ENCODE measurements around the gene CHRNA9. TPM values are rescaled to one million over a fixed set of nuclear protein-coding genes. Genes with fewer than 3 reads are reported as not detected.

The CHRNA9 gene
- total and polyA plus RNA-seq, 3 experiments from 2014 or later, result 0.11 to 0.14 TPM; not detected in 1

DNA sequence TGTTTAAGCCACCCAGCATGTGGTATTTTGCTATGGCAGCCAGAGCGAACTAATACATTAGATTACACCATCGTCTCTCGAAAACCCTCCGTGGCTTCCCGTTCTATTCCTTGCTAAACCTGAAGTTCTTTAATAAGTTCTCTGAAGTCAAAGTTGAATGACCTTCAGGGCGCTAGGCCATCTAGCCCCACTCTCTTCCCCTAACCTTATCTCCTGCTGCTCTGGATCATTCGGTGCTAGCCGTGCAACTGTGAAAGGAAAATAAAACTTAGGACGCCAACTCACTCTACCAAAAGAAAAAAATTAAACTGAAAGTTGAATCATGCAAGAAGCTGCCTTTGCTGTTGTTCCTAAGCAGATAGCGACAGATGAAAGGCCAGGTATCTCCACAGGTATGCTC is 40.0 kb downstream of the CHRNA9 start:
- Mint-ChIP-seq H3K36me3 (no peaks in the 10 kb centered on the region), H3K9me3 (no peaks in the 10 kb centered on the region), H3K4me3 (no peak overlapping the region), H3K27me3 (peaks cover 3 to 4% of the 10 kb centered on the region in 2 donors), H3K4me1 (no peaks in the 10 kb centered on the region), H3K27ac (no peak overlapping the region)
- H3K9me3 ChIP-seq (ENCODE audit: low read length), result no peaks in the 10 kb centered on the region
- no peaks in the 10 kb centered on the region for H3K36me3 ChIP-seq (ENCODE audit: insufficient read depth, low read length)
- H3K4me3 ChIP-seq (ENCODE audit: low read length), result no peak overlapping the region
- no peak overlapping the region for H3K27ac ChIP-seq (ENCODE audit: low read depth, low read length)
- no peaks in the 10 kb centered on the region for H3K4me1 ChIP-seq (ENCODE audit: insufficient read depth, low read length)
- no peak for DNase-seq
- H3K27me3 ChIP-seq (ENCODE audit: insufficient read depth, low read length, poor library complexity, severe bottlenecking), result no peaks in the 10 kb centered on the region
- ChIA-PET CTCF (no interaction called here), POLR2A (no interaction called here)

DNA sequence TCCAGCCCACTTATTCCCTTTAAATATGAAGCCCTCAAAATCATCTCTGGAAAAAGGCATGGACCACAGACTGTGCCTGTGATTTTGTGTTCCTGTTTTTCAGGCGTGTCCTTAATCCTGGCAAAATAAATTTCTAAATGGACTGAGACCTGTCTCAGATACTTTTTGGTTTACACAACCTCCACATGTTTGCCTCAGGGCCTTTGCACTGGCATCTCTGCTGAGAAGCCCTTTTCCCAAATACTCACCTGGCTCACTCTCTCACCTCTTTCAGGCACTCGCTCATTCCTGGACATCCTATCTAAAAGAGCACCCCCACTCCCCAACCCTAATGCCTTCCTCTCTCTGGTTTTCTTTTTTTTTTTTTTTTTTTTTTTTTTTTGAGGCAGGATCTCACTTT is 40.5 kb downstream of the CHRNA9 start:
- ChIA-PET POLR2A (no interaction called here), CTCF (no interaction called here)
- no peak overlapping the region for H3K4me3 ChIP-seq (ENCODE audit: low read length)
- Mint-ChIP-seq H3K27me3 (peaks cover 3 to 4% of the 10 kb centered on the region in 2 donors), H3K4me3 (no peak overlapping the region), H3K4me1 (no peaks in the 10 kb centered on the region), H3K36me3 (no peaks in the 10 kb centered on the region), H3K9me3 (no peaks in the 10 kb centered on the region), H3K27ac (no peak overlapping the region)
- H3K27ac ChIP-seq (ENCODE audit: low read depth, low read length), result no peak overlapping the region
- H3K4me1 ChIP-seq (ENCODE audit: insufficient read depth, low read length), result no peaks in the 10 kb centered on the region
- no peaks in the 10 kb centered on the region for H3K27me3 ChIP-seq (ENCODE audit: insufficient read depth, low read length, poor library complexity, severe bottlenecking)
- DNase-seq, result no peak
- H3K9me3 ChIP-seq (ENCODE audit: low read length), result no peaks in the 10 kb centered on the region
- no peaks in the 10 kb centered on the region for H3K36me3 ChIP-seq (ENCODE audit: insufficient read depth, low read length)

DNA sequence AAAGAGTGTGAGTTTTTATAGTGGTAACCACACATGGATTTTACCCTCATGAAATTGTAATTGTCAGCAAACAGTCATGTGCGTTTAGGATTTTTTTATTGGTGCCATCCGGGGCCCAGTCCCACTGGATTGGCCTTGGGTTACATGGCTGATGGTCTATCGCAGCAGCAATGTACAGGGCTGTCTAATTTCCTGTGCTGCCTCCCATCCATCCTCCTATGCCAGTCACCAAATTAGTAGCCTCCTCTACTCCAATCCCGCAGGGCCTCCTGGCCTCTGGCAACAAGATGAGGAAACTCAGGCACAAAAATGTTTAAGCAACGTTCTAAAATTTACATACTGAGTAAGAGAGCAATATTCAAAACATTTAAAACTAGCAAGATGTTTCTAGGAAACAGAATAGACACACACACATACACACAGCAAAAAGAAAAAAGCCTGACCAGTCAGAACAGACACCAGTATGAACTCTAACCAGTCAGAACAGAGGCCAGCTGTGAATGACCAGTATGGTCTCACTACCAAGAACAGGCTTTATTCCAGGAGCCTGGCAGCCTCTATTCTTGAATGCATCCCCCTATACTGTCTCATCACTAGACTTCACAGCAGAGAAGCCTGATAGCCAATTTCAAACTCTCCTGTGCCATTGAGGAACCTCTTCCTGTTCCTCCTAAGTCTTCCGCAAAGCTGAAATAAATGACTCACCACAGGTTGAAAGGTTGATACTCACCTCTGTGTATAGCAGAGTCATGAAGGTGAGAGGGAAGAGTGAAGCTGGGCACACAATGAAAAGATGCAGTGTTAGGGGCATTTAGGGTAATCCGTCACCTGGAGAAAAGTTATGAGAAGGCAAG is 42.6 kb downstream of the CHRNA9 start:
- Histone ChIP-seq H3K27ac (ENCODE audit: low read depth, low read length) (no peak overlapping the region), H3K4me1 (ENCODE audit: insufficient read depth, low read length) (no peaks in the 10 kb centered on the region), H3K4me3 (ENCODE audit: low read length) (no peak overlapping the region), H3K27me3 (ENCODE audit: insufficient read depth, low read length, poor library complexity, severe bottlenecking) (no peaks in the 10 kb centered on the region), H3K9me3 (ENCODE audit: low read length) (no peaks in the 10 kb centered on the region), H3K36me3 (ENCODE audit: insufficient read depth, low read length) (no peaks in the 10 kb centered on the region)
- CTCF ChIA-PET, result no interaction called here
- no peak overlapping the region for H3K27ac Mint-ChIP-seq
- no peaks in the 10 kb centered on the region for H3K4me1 Mint-ChIP-seq
- peaks cover 4 to 9% of the 10 kb centered on the region in 2 donors for H3K27me3 Mint-ChIP-seq
- H3K4me3 Mint-ChIP-seq, result no peak overlapping the region
- POLR2A ChIA-PET, result no interaction called here
- H3K36me3 Mint-ChIP-seq, result no peaks in the 10 kb centered on the region
- H3K9me3 Mint-ChIP-seq, result no peaks in the 10 kb centered on the region
- DNase-seq, result no peak

DNA sequence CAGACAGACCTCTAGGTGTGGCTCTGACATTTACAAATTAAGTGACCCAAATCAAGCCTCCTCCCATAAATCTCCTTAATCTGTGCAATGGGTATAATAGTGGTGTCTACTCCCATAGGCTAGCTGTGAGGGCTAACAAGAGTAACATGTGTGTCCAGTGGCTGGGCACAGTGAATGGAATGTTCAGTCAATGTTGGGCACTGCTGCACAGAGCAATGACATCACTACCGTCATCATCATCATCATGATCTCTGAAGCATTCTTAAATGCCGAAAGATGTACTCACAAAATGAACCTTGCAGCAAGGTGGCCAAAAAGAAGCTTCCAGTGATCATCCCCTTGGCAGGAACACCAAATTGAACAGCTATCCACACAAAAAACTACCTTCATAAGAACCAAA is 43.5 kb downstream of the CHRNA9 start:
- H3K27me3 Mint-ChIP-seq, result peaks cover 4 to 9% of the 10 kb centered on the region in 2 donors
- CTCF ChIA-PET, result no interaction called here
- H3K27me3 ChIP-seq (ENCODE audit: insufficient read depth, low read length, poor library complexity, severe bottlenecking), result no peaks in the 10 kb centered on the region
- POLR2A ChIA-PET, result no interaction called here
- no peak overlapping the region for H3K27ac ChIP-seq (ENCODE audit: low read depth, low read length)
- no peak overlapping the region for H3K4me3 Mint-ChIP-seq
- no peaks in the 10 kb centered on the region for H3K9me3 Mint-ChIP-seq
- H3K9me3 ChIP-seq (ENCODE audit: low read length), result no peaks in the 10 kb centered on the region
- H3K4me1 Mint-ChIP-seq, result no peaks in the 10 kb centered on the region
- no peaks in the 10 kb centered on the region for H3K36me3 Mint-ChIP-seq
- no peak for DNase-seq
- no peak overlapping the region for H3K4me3 ChIP-seq (ENCODE audit: low read length)
- H3K27ac Mint-ChIP-seq, result no peak overlapping the region
- no peaks in the 10 kb centered on the region for H3K36me3 ChIP-seq (ENCODE audit: insufficient read depth, low read length)
- H3K4me1 ChIP-seq (ENCODE audit: insufficient read depth, low read length), result no peaks in the 10 kb centered on the region

DNA sequence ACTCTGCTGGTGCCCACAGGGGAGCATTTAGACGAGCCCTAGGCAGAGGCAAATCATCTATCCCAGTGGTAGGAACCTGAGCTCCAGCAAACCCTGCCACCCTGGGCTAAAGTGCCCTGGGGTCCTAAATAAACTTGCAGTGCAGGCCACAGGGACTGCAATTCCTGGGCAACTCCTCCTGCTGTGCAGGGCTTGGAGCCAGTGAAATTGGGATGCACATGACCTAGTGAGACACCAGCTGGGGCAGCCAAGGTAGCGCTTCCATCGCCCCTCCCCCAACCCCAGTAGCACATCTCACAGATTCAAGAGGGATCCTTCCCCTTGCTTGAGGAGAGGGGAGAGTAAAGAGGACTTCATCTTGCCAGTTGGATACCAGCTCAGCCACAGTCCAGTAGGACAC is 44.1 kb downstream of the CHRNA9 start:
- ChIA-PET POLR2A (no interaction called here), CTCF (no interaction called here)
- H3K36me3 Mint-ChIP-seq, result no peaks in the 10 kb centered on the region
- Histone ChIP-seq H3K27ac (ENCODE audit: low read depth, low read length) (no peak overlapping the region), H3K4me1 (ENCODE audit: insufficient read depth, low read length) (no peaks in the 10 kb centered on the region), H3K27me3 (ENCODE audit: insufficient read depth, low read length, poor library complexity, severe bottlenecking) (no peaks in the 10 kb centered on the region), H3K9me3 (ENCODE audit: low read length) (no peaks in the 10 kb centered on the region), H3K36me3 (ENCODE audit: insufficient read depth, low read length) (no peaks in the 10 kb centered on the region), H3K4me3 (ENCODE audit: low read length) (no peak overlapping the region)
- peaks cover 4 to 9% of the 10 kb centered on the region in 2 donors for H3K27me3 Mint-ChIP-seq
- no peaks in the 10 kb centered on the region for H3K4me1 Mint-ChIP-seq
- H3K4me3 Mint-ChIP-seq, result no peak overlapping the region
- H3K9me3 Mint-ChIP-seq, result no peaks in the 10 kb centered on the region
- no peak overlapping the region for H3K27ac Mint-ChIP-seq
- no peak for DNase-seq

DNA sequence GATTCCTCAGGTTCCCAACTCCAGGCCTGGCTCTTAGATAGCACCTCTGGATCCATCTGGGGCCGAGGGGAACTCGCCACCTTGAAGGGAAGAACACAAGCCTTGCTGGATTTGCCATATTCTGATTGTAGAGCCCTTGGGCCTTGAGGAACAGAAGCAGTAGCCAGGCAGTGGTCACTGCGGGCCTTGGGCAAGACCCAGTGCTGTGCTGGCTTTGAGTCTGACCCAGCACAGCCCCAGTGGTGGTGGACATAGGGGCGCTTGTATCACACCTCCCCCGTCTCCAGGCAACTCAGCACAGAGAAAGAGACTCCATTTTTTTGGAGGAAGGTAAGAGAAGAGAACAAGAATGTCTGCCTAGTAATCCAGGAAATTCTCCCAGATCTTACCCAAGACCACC is 45.5 kb downstream of the CHRNA9 start:
- POLR2A ChIA-PET, result no interaction called here
- no peak for DNase-seq
- H3K9me3 ChIP-seq (ENCODE audit: low read length), result no peaks in the 10 kb centered on the region
- Mint-ChIP-seq H3K9me3 (no peaks in the 10 kb centered on the region), H3K4me3 (no peak overlapping the region), H3K27me3 (peaks cover 4 to 9% of the 10 kb centered on the region in 2 donors), H3K36me3 (no peaks in the 10 kb centered on the region), H3K4me1 (no peaks in the 10 kb centered on the region), H3K27ac (no peak overlapping the region)
- H3K4me1 ChIP-seq (ENCODE audit: insufficient read depth, low read length), result no peaks in the 10 kb centered on the region
- H3K27me3 ChIP-seq (ENCODE audit: insufficient read depth, low read length, poor library complexity, severe bottlenecking), result no peaks in the 10 kb centered on the region
- CTCF ChIA-PET, result no interaction called here
- no peak overlapping the region for H3K27ac ChIP-seq (ENCODE audit: low read depth, low read length)
- H3K4me3 ChIP-seq (ENCODE audit: low read length), result no peak overlapping the region
- H3K36me3 ChIP-seq (ENCODE audit: insufficient read depth, low read length), result no peaks in the 10 kb centered on the region

DNA sequence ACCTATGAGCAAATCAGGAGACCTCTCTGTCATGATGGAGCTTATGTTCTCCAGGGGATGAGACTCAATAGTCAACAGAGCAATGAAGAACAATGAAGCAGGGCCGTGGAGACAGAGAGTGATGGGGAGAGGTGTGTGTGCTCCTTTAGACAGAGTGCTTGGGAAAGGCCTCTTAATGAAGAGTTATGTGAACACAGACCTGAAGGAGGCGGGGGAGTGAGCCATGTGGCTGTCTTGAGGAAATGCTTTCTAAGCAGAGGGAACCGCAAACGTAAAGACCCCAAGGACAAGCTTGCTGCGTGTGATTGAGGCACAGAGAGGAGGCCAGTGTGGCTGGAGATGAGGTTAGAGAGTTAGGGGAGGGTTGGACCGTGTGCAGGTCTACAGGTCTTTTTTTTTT is 53.1 kb downstream of the CHRNA9 start:
- CTCF ChIA-PET, result interaction anchor here (0.8 kb wide), 1 partner anchor 509 kb away, joined by 3 read pairs; no protein-coding TSS in a partner anchor
- Mint-ChIP-seq H3K27ac (peak overlapping the region in 2 of 8 donors; percentile 1 to 69), H3K9me3 (no peaks in the 10 kb centered on the region), H3K4me1 (no peaks in the 10 kb centered on the region), H3K36me3 (no peaks in the 10 kb centered on the region), H3K4me3 (no peak overlapping the region), H3K27me3 (no peaks in the 10 kb centered on the region)
- POLR2A ChIA-PET, result no interaction called here
- no peaks in the 10 kb centered on the region for H3K36me3 ChIP-seq (ENCODE audit: insufficient read depth, low read length)
- no peak for DNase-seq
- H3K4me1 ChIP-seq (ENCODE audit: insufficient read depth, low read length), result no peaks in the 10 kb centered on the region
- no peaks in the 10 kb centered on the region for H3K27me3 ChIP-seq (ENCODE audit: insufficient read depth, low read length, poor library complexity, severe bottlenecking)
- H3K9me3 ChIP-seq (ENCODE audit: low read length), result no peaks in the 10 kb centered on the region
- H3K4me3 ChIP-seq (ENCODE audit: low read length), result no peak overlapping the region
- H3K27ac ChIP-seq (ENCODE audit: low read depth, low read length), result no peak overlapping the region

DNA sequence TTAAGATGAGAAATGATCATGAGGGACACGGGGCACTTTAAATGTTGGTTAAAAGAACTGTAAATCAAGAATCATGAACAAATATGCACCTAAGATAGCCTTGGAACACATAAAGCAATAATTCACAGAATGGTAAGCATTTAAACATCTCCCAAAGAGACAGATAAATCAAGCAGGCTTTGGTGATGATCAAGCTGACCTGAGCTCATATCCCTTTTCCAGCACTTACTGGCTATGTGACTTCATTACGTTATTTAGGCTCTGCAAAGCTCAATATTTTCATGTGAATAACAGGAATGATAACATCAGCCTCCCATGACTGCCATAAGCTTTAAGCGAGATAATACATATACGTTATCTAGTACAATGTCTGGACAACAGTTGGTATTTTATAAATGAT is 54.9 kb downstream of the CHRNA9 start:
- Histone ChIP-seq H3K27ac (ENCODE audit: low read depth, low read length) (no peak overlapping the region), H3K4me3 (ENCODE audit: low read length) (no peak overlapping the region), H3K27me3 (ENCODE audit: insufficient read depth, low read length, poor library complexity, severe bottlenecking) (no peaks in the 10 kb centered on the region), H3K4me1 (ENCODE audit: insufficient read depth, low read length) (no peaks in the 10 kb centered on the region), H3K36me3 (ENCODE audit: insufficient read depth, low read length) (no peaks in the 10 kb centered on the region), H3K9me3 (ENCODE audit: low read length) (no peaks in the 10 kb centered on the region)
- ChIA-PET CTCF (no interaction called here), POLR2A (no interaction called here)
- no peak for DNase-seq
- Mint-ChIP-seq H3K36me3 (no peaks in the 10 kb centered on the region), H3K4me1 (no peaks in the 10 kb centered on the region), H3K9me3 (no peaks in the 10 kb centered on the region), H3K27me3 (peaks cover 0 to 2% of the 10 kb centered on the region in 2 donors), H3K27ac (no peak overlapping the region), H3K4me3 (no peak overlapping the region)

Data from CD8-positive, alpha-beta memory T cell (primary cell).